ENCODE results near the gene ASGR2. TPM values are rescaled to one million over a fixed set of nuclear protein-coding genes. Genes with fewer than 3 reads are reported as not detected.
A peak's percentile ranks its signal among the peaks of the same experiment; 100 is the strongest.

The ASGR2 gene
- total and polyA plus RNA-seq, 8 donors: 0.73 to 2.2 (median 1.4) TPM; not detected in 5

DNA sequence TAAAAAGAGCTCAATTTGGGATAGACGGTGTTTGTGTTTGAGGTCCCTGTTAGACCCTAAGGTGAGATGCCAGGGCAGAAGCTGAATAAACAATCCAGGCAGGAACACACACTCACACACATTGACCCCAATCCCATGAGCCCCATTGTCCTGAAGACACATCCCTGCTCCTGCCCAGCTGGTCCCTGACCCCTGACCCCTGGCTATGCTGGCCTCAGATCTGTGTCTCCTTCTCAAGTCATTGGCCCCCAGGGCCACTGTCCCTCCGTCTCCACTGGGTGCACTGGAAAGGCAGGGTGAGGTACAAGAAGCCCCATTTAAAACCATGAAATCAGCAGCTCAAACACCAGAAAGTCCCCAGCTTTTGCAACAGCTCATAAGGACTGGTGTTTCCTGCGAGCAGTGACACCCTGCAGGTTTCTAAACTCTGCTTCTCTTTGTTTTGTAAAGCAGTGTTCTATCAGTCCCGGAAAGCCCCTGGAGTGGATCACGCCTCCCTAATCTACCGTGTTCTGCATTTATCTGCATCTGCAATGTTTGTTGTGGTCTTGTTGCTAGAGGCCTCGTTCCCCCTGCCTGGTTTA, 18.0 kb upstream of the ASGR2 start:
- peak in 1 of 2 donors; percentile 78 for DNase-seq
- intact Hi-C loops (cut with DNase I; ENCODE audit: low total_unique reads): no loop called here
- Histone ChIP-seq H3K9me3 (no peaks in the 10 kb centered on the region), H3K4me1 (peaks cover 0 to 23% (median 10%) of the 10 kb centered on the region in 4 donors), H3K27ac (peak overlapping the region in 2 of 5 donors; percentile 22 to 69), H3K36me3 (no peaks in the 10 kb centered on the region), H3K27me3 (peaks cover 0 to 80% (median 7%) of the 10 kb centered on the region in 3 donors), H3K4me3 (no peak overlapping the region)
- 18 to 33% (median 22%) methylated on average over 7 of the region's 7 CpGs for WGBS, 5 donors
- TF ChIP-seq, protein P1, sequence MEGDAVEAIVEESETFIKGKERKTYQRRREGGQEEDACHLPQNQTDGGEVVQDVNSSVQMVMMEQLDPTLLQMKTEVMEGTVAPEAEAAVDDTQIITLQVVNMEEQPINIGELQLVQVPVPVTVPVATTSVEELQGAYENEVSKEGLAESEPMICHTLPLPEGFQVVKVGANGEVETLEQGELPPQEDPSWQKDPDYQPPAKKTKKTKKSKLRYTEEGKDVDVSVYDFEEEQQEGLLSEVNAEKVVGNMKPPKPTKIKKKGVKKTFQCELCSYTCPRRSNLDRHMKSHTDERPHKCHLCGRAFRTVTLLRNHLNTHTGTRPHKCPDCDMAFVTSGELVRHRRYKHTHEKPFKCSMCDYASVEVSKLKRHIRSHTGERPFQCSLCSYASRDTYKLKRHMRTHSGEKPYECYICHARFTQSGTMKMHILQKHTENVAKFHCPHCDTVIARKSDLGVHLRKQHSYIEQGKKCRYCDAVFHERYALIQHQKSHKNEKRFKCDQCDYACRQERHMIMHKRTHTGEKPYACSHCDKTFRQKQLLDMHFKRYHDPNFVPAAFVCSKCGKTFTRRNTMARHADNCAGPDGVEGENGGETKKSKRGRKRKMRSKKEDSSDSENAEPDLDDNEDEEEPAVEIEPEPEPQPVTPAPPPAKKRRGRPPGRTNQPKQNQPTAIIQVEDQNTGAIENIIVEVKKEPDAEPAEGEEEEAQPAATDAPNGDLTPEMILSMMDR (IDR thresholded peaks at IDR 0.05): no peak
- no peak for TF ChIP-seq EP300 (IDR thresholded peaks at IDR 0.05)
- no peak for TF ChIP-seq POLR2AphosphoS5 (IDR thresholded peaks at IDR 0.05)
- no peak for TF ChIP-seq POLR2A (IDR thresholded peaks at IDR 0.05)

DNA sequence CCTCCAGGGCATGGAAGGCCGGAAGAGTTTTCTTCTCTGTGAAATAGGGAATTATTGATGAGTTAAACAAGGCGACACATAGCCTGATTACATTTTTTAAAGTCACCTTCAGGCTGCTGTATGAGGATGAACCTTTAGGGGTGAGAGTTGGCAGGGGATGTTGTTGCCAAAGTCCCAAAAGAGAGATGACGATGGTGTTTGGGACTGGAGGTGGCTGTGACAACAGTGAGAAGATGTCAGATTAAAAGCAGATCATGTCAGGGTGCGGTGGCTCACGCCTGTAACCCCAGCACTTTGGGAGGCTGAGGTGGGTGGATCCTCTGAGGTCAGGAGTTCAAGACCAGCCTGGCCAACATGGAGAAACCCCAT, 16.8 kb upstream of the ASGR2 start:
- Histone ChIP-seq H3K4me3 (no peak overlapping the region), H3K4me1 (peaks cover 0 to 23% (median 10%) of the 10 kb centered on the region in 4 donors), H3K27ac (peak overlapping the region in 2 of 5 donors; percentile 8 to 32), H3K9me3 (no peaks in the 10 kb centered on the region), H3K36me3 (no peaks in the 10 kb centered on the region), H3K27me3 (peaks cover 0 to 69% (median 0%) of the 10 kb centered on the region in 3 donors)
- no peak for DNase-seq
- TF ChIP-seq POLR2A (IDR thresholded peaks at IDR 0.05) (no peak), EP300 (IDR thresholded peaks at IDR 0.05) (no peak), POLR2AphosphoS5 (IDR thresholded peaks at IDR 0.05) (no peak)
- TF ChIP-seq, protein P1 (IDR thresholded peaks at IDR 0.05): no peak
- WGBS, 5 donors: 72 to 92% (median 89%) methylated on average over 5 of the region's 5 CpGs
- intact Hi-C loops (cut with DNase I; ENCODE audit: low total_unique reads): no loop called here

GRCh38 chr17:7130621-7131422, 16.2 kb upstream of the ASGR2 start:
- DNase-seq: peak in 1 of 2 donors; percentile 53
- H3K4me3 ChIP-seq: no peak overlapping the region
- peaks cover 0 to 63% (median 0%) of the 10 kb centered on the region in 3 donors for H3K27me3 ChIP-seq
- H3K27ac ChIP-seq: peak overlapping the region in 2 of 5 donors; percentile 8 to 32
- H3K36me3 ChIP-seq: no peaks in the 10 kb centered on the region
- WGBS, 5 donors: 45 to 60% (median 54%) methylated on average over 10 to 11 of the region's 11 CpGs
- no peaks in the 10 kb centered on the region for H3K9me3 ChIP-seq
- no peak for TF ChIP-seq EP300 (IDR thresholded peaks at IDR 0.05)
- TF ChIP-seq POLR2A (IDR thresholded peaks at IDR 0.05): no peak
- TF ChIP-seq, protein P1 (IDR thresholded peaks at IDR 0.05): no peak
- TF ChIP-seq POLR2AphosphoS5 (IDR thresholded peaks at IDR 0.05): no peak
- intact Hi-C loops (cut with DNase I; ENCODE audit: low total_unique reads): no loop called here
- H3K4me1 ChIP-seq: peaks cover 0 to 18% (median 7%) of the 10 kb centered on the region in 4 donors

- 79 to 90% (median 83%) methylated on average over 8 of the region's 8 CpGs for WGBS, 5 donors
- no peaks in the 10 kb centered on the region for H3K9me3 ChIP-seq
- intact Hi-C loops (cut with DNase I; ENCODE audit: low total_unique reads): no loop called here
- H3K4me1 ChIP-seq: peaks cover 0 to 13% (median 4%) of the 10 kb centered on the region in 4 donors
- no peak overlapping the region for H3K4me3 ChIP-seq
- H3K27ac ChIP-seq: no peak overlapping the region
- no peak for DNase-seq
- no peaks in the 10 kb centered on the region for H3K36me3 ChIP-seq
- TF ChIP-seq POLR2AphosphoS5 (IDR thresholded peaks at IDR 0.05): no peak
- TF ChIP-seq, protein P1 (IDR thresholded peaks at IDR 0.05): no peak
- no peak for TF ChIP-seq EP300 (IDR thresholded peaks at IDR 0.05)
- TF ChIP-seq POLR2A (IDR thresholded peaks at IDR 0.05): no peak
- H3K27me3 ChIP-seq: peaks cover 0 to 62% (median 0%) of the 10 kb centered on the region in 3 donors
These were observed 14.7 kb upstream of the ASGR2 start for GRCh38 chr17:7129311-7129710.

Data from stomach (tissue), 9 donors.